Activated CD4-positive, CD25-positive, alpha-beta regulatory T cell treated with anti-CD3 and anti-CD28 coated beads, Interleukin-2, amount 50 U/mL, for 72 hours (primary cell): Measurements from ENCODE around the gene VPS54.
"Not testable (repeated sequence)": the region's sequence is repeated elsewhere in the genome, so short reads cannot be mapped to it uniquely, and the experiment has no call there.

Experiments used
- DNase-seq: peaks from one replicate; pipeline ENCODE4 v3.0.0; 2021

The VPS54 gene

DNA sequence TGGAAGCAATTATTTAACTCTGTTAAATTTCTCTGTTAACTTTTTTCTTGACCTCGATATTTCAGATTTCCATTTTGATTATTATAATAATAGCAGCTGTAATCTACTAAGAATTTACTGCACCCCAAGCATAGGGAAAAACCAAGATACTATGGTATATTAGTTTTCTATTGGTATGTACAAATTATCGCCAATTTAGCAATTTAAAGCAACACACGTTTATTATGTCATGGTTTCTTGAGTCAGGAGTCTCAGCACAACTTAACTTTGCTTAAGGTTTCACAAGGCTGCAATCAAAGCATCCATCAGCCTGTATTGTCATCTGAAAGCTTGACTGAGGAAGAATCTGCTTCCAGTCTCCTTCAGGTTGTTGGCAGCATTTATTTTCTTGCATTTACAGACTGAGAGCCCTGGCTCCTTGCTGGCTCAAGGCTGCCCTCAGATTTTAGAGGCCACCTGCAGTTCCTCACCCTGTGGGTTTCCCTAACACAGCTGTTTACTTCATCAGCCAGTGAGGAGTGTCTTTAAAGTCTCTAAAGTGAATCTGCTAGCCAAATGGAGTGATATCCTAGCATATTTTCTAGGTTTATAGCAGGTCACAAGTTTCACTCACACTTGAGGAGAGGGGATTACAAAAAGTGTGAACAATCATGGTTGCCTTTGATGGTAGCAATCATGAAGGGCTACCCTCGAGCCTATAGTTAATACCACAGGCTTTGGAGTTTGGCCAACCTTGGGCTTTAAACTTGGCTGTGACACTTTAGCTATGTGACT, 4.4 kb upstream of the VPS54 start:
- DNase-seq: no peak

DNA sequence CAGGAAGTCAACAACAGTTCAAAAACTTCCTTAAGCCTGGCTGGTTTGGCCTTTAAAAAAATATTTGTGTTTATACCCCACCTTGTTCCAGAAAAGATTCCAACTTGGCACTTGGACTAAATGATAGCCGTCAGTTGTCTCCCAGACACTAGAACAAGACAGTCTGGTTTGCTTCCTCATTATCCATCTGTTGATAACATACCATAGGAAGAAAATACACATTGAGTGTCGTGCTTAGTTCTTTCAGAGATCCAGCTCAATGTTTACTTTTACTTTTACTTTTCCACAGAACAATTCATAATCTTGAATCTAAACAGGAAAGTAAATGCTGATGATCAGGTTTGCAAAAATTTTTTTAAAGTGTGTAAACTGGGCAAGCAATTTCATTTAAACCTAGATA, 2.4 kb upstream of the VPS54 start:
- no peak for DNase-seq

DNA sequence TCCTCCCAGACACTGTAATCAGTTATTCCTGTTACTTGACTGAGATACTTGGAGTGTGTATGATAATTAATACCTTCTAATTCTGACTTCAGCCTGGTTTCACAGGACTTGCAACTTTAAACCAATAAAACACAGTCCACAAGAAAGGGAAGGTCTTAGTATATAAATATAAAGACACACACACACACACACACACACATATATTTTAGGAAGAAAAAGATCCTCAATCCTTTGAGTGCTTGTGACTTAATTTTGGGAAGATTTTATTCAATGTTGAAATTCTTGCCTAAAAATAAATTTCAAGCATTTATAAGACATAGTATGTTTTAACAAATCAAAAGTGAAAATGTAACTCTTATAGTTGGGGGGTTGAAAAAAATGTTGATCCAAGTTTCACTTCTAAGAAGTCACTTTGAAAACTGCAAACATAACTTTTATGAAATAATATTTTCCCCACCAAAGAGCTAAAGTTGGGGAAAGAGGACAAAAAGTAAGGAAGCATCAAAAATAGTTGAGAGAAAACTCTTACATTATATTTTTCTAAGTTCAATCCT, 824 bp upstream of the VPS54 start:
- DNase-seq: no peak

DNA sequence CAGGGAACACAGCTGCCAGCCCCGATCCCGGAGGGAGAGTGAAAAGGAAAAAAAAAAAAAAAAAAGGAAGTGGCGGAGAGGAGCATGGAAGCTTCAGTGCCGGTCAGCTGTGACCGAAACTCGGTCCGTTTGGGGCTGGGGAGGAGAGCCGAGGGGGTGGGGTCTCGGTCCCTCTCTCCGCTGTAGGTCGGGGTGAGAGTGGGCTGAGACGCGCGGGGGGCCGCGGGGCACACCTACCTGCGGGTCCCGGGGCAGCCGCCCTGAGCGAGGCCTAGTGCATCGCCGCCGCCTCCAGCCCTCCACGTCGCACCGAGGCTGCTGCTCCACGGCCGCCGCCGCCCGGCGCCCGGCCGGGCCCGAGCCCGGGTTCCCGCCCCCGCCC, 536 bp downstream of the VPS54 start:
- no peak for DNase-seq

DNA sequence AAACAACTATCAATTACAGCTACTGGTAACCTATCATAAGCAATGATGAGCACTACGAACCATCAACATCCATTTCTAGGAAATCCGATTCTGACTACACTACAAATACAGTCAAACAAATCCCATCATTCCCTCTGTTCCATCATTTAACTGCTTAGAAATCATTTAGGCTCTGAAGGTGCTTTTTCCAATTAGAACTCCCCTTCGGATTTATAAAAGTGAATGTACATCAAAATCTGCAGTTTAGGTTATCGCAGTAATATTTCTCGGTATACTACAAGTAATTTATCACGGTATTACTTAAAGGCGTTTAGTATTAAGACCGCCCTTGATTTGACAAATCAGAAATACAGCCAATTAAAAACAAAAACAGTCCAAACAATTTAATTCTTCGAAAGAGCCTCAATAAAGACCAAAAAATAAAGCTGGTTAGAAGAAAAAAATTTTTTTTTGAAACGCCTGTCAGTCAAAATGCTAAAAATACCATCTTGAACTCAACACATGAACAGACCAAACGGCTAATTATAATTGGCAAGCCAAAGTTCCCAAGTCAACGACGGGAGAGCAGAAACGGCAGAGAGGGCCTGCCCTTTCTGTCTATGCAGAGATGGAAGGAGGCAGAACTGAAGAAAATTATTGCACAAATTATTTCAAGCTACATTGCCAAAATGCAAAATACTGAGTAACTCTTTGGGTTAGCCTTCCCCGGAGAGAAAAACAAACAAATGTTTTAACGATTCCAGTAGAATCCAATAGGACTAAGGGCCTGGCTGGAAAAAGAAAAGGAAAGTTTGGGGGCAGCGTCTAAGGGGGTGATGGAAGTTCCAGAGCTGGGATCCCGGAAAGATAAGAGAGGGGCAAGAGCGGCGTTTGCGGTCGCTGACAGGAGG, 1.2 kb downstream of the VPS54 start:
- no peak for DNase-seq

DNA sequence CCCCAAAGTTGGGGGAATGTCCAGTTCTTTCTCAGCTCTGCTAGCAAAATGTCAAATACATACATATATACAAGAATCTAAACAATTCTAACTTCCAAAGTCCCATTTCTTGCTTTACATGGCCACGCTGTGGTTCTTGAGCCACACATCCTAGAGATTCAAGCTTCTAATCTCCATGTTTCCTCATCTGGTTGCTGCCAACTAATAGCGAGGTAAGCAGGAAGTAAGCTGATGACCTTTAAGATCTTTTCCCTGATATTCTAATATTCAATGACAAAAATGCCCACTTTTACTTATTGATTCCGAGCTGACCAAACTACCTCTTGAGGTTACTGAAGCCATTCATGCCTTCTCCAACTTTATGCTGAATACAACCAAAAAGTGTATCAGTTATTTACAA, 3.3 kb downstream of the VPS54 start:
- DNase-seq: no peak

DNA sequence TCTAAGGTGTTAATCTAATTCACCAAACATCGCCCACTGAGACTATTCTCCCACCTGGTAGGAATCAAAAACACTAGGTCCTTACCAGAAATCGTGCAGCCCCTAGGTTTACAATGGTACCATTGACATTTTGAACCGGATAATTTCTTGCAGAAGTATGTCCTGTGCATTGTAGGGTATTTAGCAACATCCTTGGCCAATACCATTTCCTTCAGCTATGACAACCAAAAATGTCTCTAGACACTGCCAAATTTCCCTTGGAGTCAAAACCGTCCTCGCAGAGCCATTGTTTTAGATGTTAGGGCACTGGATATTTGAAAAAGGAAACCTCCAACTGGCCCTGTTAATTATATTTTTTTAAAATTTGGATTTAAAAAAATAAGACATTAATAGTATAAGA, 3.8 kb downstream of the VPS54 start:
- no peak for DNase-seq

DNA sequence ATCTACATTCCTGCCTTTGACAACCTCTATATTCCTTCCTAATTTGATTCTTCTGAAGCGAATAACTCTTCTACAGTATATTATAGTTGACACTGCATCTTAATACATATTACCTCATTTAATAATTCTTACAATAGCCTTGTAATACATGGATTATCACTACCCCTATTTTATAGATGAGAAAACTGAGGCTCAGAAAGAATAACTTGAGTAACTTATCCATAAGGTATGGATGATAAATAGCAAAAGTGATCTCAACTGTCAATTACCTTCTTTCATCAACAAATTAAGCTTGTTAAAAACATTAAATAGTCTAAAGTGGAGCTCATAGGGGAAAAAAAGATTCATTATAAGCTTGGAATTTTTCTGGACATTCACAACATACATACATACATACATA, 4.6 kb downstream of the VPS54 start:
- DNase-seq: no peak

DNA sequence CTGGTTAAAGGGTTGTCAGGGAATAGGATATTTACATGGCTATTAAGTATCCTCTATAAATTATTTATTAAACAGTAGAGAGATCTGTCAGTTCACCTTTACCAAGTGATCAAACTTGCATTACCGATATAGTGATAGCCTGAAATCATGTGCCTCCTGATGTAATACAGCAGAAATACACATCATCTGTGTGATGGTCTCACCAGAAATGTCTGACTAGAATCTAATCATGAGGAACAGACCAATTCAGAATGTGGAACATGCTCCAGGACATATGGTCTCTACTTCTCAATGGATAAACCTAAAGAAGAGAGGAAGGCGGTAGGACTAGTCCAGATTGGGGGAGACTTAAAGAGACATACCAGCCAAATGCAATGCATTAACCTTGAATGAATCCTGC, 6.2 kb downstream of the VPS54 start:
- DNase-seq: no peak

DNA sequence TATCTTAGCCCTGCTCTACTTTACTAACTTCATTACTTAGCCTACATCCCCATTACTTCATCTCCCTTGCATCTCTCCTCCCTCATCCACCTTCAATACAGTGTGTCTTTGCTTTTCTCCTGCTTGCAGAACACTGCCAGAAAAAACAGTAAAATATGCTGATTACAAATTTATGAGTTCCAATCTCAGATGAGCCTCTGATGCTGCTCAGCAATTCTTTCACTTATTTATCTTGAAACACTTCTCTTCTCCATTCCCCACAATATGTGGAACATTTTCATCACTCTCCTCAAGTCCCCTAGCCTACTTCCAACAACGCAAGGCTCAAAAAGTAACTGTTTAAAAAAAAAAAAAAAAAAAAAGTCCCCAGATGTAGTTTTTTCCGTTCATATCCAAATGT, 7.1 kb downstream of the VPS54 start:
- no peak for DNase-seq

DNA sequence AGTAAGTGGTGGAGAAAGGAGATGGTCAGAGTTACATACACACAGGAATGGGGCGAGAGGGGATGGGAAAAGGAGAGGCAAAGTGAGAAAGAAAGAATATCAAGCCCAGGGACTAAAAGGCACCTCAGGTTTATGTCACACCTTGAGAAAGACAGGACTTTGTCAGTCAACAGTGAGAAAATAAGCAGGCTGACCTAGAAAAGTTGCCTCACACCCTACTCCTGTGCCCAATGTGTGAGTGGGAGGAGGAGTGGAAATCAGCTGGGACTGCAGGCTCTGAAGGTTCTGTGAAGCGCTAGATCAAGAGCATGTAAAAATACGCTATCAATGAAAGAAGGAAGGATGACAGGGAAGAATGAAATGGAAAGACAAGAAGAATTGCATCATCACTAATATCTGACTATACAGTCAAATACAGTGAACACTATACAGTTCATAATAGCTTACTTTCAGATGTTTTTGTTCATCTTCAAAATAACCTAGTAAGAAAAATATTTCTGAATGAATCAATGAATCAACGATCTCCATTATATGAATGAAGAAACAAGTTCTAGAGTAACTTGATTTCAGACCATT, 10.7 kb downstream of the VPS54 start:
- no peak for DNase-seq

DNA sequence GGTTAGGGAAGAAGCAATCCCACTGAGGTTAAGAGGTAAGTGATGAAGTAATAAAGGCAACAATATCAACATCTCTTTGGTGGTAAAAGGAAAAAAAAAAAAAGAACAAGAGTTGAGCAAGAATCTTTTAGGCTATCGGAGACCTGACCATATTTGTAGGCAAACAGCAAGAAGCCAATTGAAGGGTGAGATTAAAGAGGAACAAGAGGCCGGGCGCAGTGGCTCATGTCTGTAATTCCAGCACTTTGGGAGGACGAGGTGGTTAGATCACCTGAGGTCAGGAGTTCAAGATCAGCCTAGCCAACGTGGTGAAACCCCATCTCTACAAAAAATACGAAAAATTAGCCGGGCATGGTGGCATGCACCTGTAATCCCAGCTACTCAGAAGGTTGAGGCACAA, 11.3 kb downstream of the VPS54 start:
- DNase-seq: no peak

DNA sequence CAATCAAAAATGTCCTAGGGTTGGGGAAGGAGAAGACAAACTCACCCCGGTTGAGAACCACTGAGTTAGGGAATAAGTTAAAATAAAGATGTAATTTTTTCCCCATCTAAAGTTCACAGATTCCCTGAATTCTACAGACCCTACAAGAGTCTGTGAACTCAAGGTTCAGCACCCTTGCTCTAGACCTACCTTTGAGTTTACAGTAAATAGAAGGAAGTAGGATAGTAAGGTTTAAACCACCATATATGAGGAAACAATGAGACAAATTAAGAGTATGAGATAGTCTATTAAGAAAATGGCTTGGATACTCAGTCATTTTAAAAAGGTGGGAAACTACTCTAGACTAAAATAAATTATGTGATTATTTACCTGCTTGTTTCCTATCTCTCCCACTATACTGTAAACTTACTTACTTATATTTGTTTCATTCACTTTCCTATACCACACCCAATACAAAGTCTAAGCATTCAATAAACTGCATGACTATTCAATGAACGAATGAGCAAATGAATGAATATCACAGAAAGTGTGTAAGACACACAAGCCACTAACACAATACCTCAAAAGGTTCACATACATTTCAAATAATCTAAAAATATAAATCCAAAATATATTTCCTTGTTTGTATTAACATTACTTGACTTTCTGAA, 13.4 kb downstream of the VPS54 start:
- DNase-seq: no peak

DNA sequence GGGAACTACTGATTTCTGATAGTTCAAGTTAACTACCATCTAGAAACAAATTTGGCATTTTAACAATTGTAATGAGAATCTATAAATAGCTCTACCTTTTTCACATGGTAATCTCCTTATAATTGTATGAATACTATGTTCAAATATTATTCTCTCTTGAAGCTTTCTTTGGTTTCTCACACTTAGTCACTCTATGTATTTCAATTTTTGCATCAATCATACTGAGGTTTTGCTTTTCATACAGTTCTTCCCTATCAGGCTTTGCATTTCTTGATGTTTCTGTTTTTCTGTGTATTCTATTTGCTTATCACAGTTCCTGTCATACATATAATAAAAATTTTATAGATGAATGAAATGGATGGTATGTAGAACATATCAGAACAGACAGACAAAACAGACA, 16.0 kb downstream of the VPS54 start:
- no peak for DNase-seq

DNA sequence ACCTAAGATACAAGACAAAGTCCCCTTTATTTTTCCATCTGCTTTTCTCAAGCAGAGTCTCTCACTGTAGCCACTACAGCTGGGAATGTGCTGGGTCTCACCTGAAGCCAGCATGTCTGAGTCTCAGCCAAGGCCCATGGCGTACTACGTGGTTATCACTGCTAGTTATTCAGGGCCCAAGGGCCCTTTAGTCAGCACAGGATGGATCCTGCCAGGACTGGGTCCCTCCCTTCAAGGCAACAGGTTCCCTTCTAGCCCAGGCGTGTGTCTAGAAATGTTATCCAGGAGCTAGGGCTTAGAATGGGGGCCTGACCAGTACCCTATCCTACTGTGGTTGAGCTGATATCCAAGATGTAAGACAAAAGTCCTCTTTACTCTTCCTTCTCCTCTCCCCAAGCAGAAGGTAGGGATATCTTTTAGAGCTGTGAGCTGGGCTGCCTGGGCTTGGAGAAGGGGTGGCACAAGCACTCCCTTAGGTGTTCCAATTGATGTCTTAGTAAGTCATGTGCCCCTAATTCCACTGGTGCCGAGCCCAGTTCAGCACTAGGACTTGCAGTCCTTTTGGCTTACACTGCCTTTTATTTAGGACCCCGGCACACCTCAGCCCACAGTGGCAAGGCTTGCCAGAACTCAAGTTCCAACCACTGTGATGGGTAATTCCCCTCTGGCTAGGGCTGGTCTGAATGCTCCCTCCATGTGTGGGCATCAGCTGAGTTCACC, 17.7 kb downstream of the VPS54 start:
- DNase-seq: no peak

DNA sequence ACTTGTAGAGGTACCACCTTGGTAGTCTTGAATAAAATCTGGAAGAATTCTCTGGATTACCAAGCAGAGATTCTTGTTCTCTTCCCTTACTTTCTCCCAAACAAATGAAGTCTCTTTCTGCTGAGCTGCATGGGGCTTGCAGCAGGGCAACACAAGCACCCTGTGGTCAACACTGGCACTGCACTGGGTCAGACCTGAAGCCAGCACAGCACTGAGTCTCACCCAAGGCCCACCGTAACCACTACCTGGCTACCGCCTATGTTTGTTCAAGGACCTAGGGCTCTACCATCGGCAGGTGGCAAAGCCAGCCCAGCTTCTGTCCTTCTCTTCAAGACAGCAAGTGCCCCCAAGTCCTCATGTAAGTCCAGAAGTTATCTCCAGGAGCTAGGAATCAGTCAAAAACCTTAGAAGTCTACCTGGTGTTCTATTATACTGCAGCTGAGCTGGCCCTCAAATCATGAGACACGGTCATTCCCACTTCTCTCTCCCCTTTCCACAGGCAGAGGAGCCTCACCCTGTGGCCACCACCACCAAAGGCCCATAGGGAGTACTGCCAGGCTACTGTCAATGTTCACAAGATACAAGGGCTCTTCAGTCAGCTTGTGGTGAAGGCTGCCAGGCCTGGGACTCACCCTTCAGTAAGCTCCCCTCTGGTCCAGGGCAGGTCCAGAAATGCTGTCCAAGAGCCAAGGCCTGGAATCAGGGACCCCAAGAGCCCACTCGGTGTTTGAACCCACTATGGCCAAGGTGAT, 18.4 kb downstream of the VPS54 start:
- DNase-seq: no peak

DNA sequence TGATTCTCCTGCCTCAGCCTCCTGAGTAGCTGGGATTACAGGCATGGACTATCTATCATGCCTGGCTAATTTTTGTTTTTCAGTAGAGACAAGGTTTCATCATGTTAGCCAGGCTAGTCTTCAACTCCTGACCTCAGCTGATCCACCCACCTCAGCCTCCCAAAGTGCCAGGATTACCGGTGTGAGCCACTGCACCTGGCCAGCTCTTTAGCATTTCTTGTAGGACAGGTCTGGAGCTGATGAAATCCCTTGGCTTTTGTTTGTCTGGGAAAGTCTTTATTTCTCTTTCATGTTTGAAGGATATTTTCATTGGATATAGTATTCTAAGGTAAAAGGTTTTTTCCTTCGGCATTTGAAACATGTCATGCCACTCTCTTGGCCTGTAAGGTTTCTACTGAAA, 20.2 kb downstream of the VPS54 start:
- DNase-seq: no peak

DNA sequence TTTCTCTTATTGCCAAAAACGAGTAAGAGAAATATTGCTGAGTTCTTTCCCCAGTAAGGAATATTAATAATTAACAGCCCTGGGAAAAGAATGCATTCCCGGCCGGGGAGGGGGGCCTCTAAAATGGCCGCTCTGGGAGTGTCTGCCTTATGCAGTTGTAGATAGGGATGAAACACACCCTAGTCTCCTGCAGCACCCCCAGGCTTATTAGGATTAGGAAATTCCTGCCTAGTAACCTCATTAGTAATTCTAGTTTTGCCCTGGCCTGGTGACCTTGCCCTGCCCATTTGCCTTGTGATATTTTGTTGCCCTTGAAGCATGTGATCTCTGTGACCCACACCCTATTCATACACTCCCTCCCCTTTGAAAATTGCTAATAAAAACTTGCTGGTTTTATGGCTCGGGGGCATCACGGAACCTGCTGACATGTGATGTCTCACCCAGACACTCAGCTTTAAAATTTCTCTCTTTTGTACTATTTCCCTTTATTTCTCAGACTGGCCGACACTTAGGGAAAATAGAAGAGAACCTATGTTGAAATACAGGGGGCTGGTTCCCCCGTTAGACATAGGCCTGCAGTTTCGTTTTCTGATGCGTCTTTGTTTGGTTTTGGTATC, 22.5 kb downstream of the VPS54 start:
- DNase-seq: not testable (repeated sequence)

DNA sequence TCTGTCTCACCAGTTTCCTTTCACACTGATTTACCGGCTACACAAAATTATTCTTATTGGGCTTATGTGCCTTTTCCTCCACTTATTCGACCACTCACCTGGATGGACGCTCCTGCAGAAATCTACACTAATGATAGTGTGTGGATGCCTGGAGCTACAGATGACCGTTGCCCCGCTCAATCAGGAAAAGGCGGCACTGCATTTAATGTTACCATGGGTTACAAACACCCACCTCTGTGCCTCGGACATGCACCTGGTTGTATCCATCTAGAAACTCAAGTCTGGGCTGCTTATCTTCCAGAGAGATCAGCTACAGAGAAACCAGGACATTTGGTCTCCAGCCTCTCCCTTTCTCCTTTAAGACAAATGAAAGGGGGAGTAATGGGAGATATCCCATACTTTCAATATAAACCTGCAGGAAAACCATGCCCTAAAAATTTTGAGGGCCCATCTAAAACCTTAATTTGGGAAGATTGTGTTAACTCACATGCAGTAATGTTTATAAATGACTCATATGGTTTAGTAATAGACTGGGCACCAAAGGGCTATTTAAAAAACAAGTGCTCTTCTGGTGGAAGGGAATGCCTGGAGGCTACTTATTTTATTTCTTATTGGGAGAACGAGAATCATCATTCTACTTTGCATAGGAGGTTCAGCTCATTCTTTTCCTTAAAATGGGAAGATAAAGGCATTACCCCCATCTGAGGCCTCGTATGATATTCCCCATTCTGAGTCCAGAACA, 24.7 kb downstream of the VPS54 start:
- not testable (repeated sequence) for DNase-seq

DNA sequence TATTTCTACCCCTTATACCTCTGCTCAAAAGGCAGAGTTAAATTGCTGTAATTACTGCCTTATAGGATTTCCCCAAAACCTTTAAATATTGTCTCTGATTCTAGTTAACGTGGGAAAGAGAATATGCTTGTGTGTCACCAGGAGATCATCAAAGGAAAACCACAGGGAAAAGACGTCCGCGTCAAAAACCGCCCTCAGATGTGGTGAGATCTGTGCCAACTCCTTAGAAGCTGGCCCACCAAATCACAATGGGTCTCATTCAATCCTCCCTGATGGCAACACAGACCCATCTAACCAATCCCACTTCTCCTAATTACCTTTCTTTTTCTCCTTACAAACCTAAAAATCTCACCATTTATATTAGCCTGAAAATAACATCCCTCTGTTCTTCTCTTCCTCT, 25.4 kb downstream of the VPS54 start:
- DNase-seq: no peak
